Body of pancreas (tissue), 4 donors: Measurements from ENCODE around the gene B3GAT1. TPM values are rescaled to one million over a fixed set of nuclear protein-coding genes. Genes with fewer than 3 reads are reported as not detected.

Source experiments
- ATAC-seq: fragments of 150-250 bp; one replicate; pipeline ENCODE4 v1.9.1; 2016
- DNase-seq, 4 donors: peaks; one replicate each; pipeline ENCODE4 v3.0.0-alpha.2; 2019
- H3K27ac ChIP-seq, 4 donors: fragments of 200-600 bp; sonication (generic); 1 replicate in 3 of 4; 2 replicates in 1 of 4; pipeline versions ENCODE4 v1.5.1 to v1.6.1; 2016 to 2019; ENCODE audit warnings: mild to moderate bottlenecking in 1 of 4, mixed read lengths in 1 of 4, moderate library complexity in 1 of 4
- H3K27me3 ChIP-seq, 2 donors: fragments of 200-600 bp; sonication (generic); one replicate each; pipeline ENCODE4 v1.6.0; 2016; ENCODE audit warnings: mild to moderate bottlenecking in 1 of 2
- H3K36me3 ChIP-seq, 2 donors: fragments of 200-600 bp; sonication (generic); replicated peaks in 1 of 2; 2 replicates each; pipeline ENCODE4 v1.5.1; 2016; ENCODE audit warnings: low read depth in 2 of 2; ENCODE audit not compliant: insufficient read depth in 1 of 2
- H3K4me1 ChIP-seq: fragments of 200-600 bp; sonication (generic); one replicate; pipeline ENCODE4 v1.6.0; 2016
- H3K4me3 ChIP-seq, 2 donors: fragments of 200-600 bp; sonication (generic); 1 replicate in 1 of 2; 2 replicates in 1 of 2; pipeline ENCODE4 v1.5.1; 2016 to 2019
- H3K9me3 ChIP-seq, 3 donors: fragments of 200-600 bp; sonication (generic); 1 replicate in 2 of 3; 2 replicates in 1 of 3; pipeline ENCODE4 v1.5.1; 2016
- CTCF ChIP-seq, 7 experiments: fragments of 450-650 bp in 4 of 7; fragments of 200-600 bp in 3 of 7; sonication (generic) in 3 of 7; IDR thresholded peaks; one replicate each; pipeline ENCODE4 v1.5.1; 2016 to 2019; ENCODE audit warnings: antibody characterized with exemption in 7 of 7
- POLR2A ChIP-seq, 3 donors: fragments of 450-650 bp; IDR thresholded peaks; one replicate each; pipeline ENCODE4 v1.6.1; 2016; ENCODE audit warnings: antibody characterized with exemption in 3 of 3, mild to moderate bottlenecking in 2 of 3
- whole genome bisulfite sequencing, 2 donors: methylation state at CpG; one replicate each; pipeline ENCODE4 v1.1.5; 2017; 5-methylcytosine and 5-hydroxymethylcytosine counted together
- intact Hi-C: fragments of 100-400 bp; cut with DNase I; formaldehyde crosslinking; loops from one replicate; pipeline ENCODE4 v1.15.1; 2023
- total RNA-seq, 2 donors: library from RNA; depleted of rRNA; stranded (reverse); fragments of >200 nt; gene quantifications; one replicate each; pipeline ENCODE4 v1.1.0, GENCODE V29; 2016

The B3GAT1 gene
- total RNA-seq, 2 donors from 2014 or later = under 0.01 TPM; not detected in 1

DNA sequence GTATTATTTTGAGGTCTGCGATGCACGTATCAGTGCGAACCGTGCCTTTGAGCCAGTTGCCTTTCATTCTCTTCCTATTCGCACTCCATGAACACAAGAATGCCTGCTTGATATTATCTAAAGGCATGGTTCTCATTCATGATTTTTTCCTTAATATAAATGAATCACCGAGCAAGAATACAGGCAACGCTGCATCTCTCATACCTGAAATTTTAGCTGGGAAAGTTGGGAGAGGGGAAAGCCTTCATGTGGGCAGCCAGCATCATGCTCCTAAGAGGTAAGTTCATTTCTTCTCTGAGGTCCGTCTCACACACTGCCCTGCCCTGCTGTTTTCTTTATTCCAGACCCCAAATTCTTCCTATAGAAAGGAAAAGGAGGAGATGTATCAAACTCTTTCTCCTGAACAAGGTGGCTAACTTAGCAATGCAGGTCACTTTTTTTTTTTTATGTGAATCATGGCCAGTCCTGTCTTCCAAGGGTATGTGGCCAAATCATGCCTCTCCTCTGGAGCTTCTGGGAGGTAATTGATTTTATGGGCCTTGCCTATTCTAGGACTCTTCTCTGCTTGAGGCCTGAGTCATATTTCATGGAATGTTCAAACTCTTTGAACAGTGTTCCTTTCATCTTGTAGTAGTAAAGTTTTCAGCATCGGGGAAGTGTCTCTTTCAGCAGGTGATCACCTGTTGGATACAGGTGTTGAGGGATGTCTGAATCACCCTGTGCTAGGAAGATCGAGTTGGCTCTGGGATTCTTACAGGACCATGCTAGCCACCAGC, 77.1 kb downstream of the B3GAT1 start:
- Histone ChIP-seq H3K27me3 (no peaks in the 10 kb centered on the region), H3K27ac (no peak overlapping the region), H3K36me3 (no peaks in the 10 kb centered on the region), H3K9me3 (no peaks in the 10 kb centered on the region), H3K4me3 (no peak overlapping the region), H3K4me1 (peaks cover 20% of the 10 kb centered on the region)
- TF ChIP-seq POLR2A (IDR thresholded peaks at IDR 0.05) (no peak), CTCF (IDR thresholded peaks at IDR 0.05) (no peak)
- ATAC-seq = no peak
- no peak for DNase-seq
- intact Hi-C loops = no loop called here
- WGBS, 2 donors = 89 to 91% methylated on average over 10 of the region's 10 CpGs

DNA sequence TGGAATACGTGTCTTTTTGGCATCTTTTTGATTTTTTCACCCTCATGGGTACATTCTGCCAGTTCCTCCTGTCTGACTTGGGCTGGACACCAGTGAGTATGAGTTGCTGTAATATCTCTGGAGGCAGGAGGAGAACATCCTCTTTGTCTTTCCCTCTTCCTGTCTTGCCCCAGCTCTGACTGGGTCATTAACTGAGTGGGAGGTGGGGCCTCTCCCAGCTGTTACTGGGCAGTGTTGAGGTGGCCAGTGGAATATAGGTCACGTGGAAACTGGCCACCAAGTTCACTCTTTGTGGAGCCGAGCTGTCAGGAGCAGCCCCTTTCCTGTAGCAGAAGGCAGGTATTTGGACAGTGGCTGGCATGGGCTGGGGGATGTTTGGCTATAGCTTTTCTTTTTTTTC, 78.1 kb downstream of the B3GAT1 start:
- H3K4me1 ChIP-seq = peaks cover 20% of the 10 kb centered on the region
- intact Hi-C loops = no loop called here
- H3K27me3 ChIP-seq = no peaks in the 10 kb centered on the region
- ATAC-seq (no peak), DNase-seq (no peak)
- TF ChIP-seq POLR2A (IDR thresholded peaks at IDR 0.05) (no peak), CTCF (IDR thresholded peaks at IDR 0.05) (no peak)
- no peaks in the 10 kb centered on the region for H3K36me3 ChIP-seq
- no peaks in the 10 kb centered on the region for H3K9me3 ChIP-seq
- 75 to 81% methylated on average over 3 of the region's 3 CpGs for WGBS, 2 donors
- H3K27ac ChIP-seq = no peak overlapping the region
- no peak overlapping the region for H3K4me3 ChIP-seq

- Histone ChIP-seq H3K4me3 (no peak overlapping the region), H3K4me1 (peaks cover 20% of the 10 kb centered on the region), H3K9me3 (no peaks in the 10 kb centered on the region), H3K36me3 (no peaks in the 10 kb centered on the region), H3K27me3 (no peaks in the 10 kb centered on the region), H3K27ac (no peak overlapping the region)
- DNase-seq = no peak
- intact Hi-C loops = no loop called here
- TF ChIP-seq POLR2A (IDR thresholded peaks at IDR 0.05) (no peak), CTCF (IDR thresholded peaks at IDR 0.05) (no peak)
- no peak for ATAC-seq
- WGBS, 2 donors = 85 to 90% methylated on average over 3 to 7 of the region's 7 CpGs
These were observed 78.7 kb downstream of the B3GAT1 start for GRCh38 chr11:134333312-134333711.

- no peak overlapping the region for H3K4me3 ChIP-seq
- H3K27me3 ChIP-seq = no peaks in the 10 kb centered on the region
- H3K9me3 ChIP-seq = no peaks in the 10 kb centered on the region
- no peak overlapping the region for H3K27ac ChIP-seq
- TF ChIP-seq CTCF (IDR thresholded peaks at IDR 0.05) = no peak
- no peak for TF ChIP-seq POLR2A (IDR thresholded peaks at IDR 0.05)
- H3K36me3 ChIP-seq = no peaks in the 10 kb centered on the region
- no peak for DNase-seq
- 81 to 90% methylated on average over 7 of the region's 7 CpGs for WGBS, 2 donors
- H3K4me1 ChIP-seq = peaks cover 20% of the 10 kb centered on the region
- intact Hi-C loops = no loop called here
- ATAC-seq = no peak
These were observed 79.3 kb downstream of the B3GAT1 start for GRCh38 chr11:134332782-134333181.

DNA sequence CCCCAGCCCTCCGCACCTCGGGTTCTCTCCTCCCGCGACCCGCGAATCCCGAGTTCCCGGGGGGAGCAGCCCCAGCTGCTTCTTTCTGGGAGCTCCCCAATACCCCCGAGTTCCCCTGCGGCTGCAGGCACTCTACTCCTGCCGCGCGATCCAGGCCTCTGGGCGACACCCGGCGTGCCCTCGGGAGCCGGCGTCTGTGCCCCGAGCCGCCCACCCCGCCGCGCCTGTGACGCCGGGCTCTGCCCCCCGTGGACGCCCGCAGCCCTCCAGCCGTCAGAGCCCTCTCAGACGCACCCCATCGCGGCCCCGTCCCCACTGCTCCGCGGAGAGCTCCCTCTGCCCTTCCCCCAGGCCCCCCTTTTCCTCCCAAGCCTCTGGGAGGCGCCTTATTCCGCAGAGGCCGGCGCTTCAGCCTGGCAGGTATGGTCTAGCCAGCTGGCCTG, 79.8 kb downstream of the B3GAT1 start:
- Histone ChIP-seq H3K9me3 (no peaks in the 10 kb centered on the region), H3K36me3 (no peaks in the 10 kb centered on the region), H3K27me3 (no peaks in the 10 kb centered on the region), H3K4me3 (peak overlapping the region; percentile 30 to 60), H3K27ac (no peak overlapping the region), H3K4me1 (peaks cover 20% of the 10 kb centered on the region)
- 0 to 3% methylated on average over 23 to 30 of the region's 40 CpGs for WGBS, 2 donors
- peak in 3 of 4 donors; percentile 25 to 46 (median 37) for DNase-seq
- ATAC-seq = peak; percentile 36
- TF ChIP-seq POLR2A (IDR thresholded peaks at IDR 0.05) (no peak), CTCF (IDR thresholded peaks at IDR 0.05) (no peak)
- intact Hi-C loops = no loop called here
